ENCODE results near the gene RNASE13. TPM values are rescaled to one million over a fixed set of nuclear protein-coding genes. Genes with fewer than 3 reads are reported as not detected.

The RNASE13 gene
- total RNA-seq, 1 experiment from 2014 or later = not detected

GRCh38 chr14:20997115-20997514 is 37.5 kb downstream of the RNASE13 start:
- no peak overlapping the region for H2BK120ac ChIP-seq (ENCODE audit: low read depth, low read length, poor library complexity, severe bottlenecking)
- no peaks in the 10 kb centered on the region for H3K4me1 ChIP-seq (ENCODE audit: insufficient read depth, low read length)
- no peak overlapping the region for H4K91ac ChIP-seq (ENCODE audit: insufficient read length, low read depth, low read length)
- no peaks in the 10 kb centered on the region for H3K23me2 ChIP-seq (ENCODE audit: insufficient read length, low read depth, low read length, poor library complexity, severe bottlenecking)
- WGBS (ENCODE audit: extremely low coverage, insufficient read length, low lambda C conversion rate) = no CpG with 5 or more reads among the region's 4 CpGs
- H3K27me3 ChIP-seq (ENCODE audit: insufficient read depth, low read length) = no peaks in the 10 kb centered on the region
- no peak overlapping the region for H3K9ac ChIP-seq (ENCODE audit: extremely low read depth, insufficient read length, low read length)
- no peak overlapping the region for H2BK20ac ChIP-seq (ENCODE audit: low read depth, low read length, poor library complexity, severe bottlenecking)
- no peak overlapping the region for H2AK5ac ChIP-seq (ENCODE audit: insufficient read length, low read length)
- no peaks in the 10 kb centered on the region for H3K79me2 ChIP-seq (ENCODE audit: insufficient read depth, low read length)
- H3T11ph ChIP-seq (ENCODE audit: low read length) = no peak overlapping the region
- H3K23ac ChIP-seq (ENCODE audit: insufficient read length, low read depth, low read length) = no peak overlapping the region
- Mint-ChIP-seq H3K36me3 (ENCODE audit: insufficient read depth in 1 of 3, low read depth in 3 of 3) (peaks cover 28 to 49% (median 45%) of the 10 kb centered on the region in 3 experiments; a peak in 6 of 7 replicates), H3K27me3 (ENCODE audit: low read depth) (no peaks in the 10 kb centered on the region; the same call in 1 of the 2 replicates), H3K27ac (peak overlapping the region in 1 of 3 experiments; percentile 26; a peak in 1 of 7 replicates), H3K9me3 (no peaks in the 10 kb centered on the region), H3K4me1 (peaks cover 17 to 19% of the 10 kb centered on the region in 2 experiments), H3K4me3 (no peak overlapping the region)
- no peak overlapping the region for H4K5ac ChIP-seq (ENCODE audit: insufficient read length, low read depth, low read length)
- no peak overlapping the region for H3K27ac ChIP-seq (ENCODE audit: insufficient read length, low read depth, low read length)
- no peaks in the 10 kb centered on the region for H3K79me1 ChIP-seq (ENCODE audit: insufficient read depth, low read depth, low read length, poor library complexity, severe bottlenecking)
- no peak overlapping the region for H3K4ac ChIP-seq (ENCODE audit: low read depth, low read length)
- H3K56ac ChIP-seq (ENCODE audit: insufficient read length, low read depth, low read length) = no peak overlapping the region
- no peak overlapping the region for H2BK5ac ChIP-seq (ENCODE audit: insufficient read length, low read length)
- no peak overlapping the region for H2AFZ ChIP-seq (ENCODE audit: low read length)
- H3K4me2 ChIP-seq (ENCODE audit: insufficient read depth, insufficient read length, low read length) = no peak overlapping the region
- no peak overlapping the region for H3K18ac ChIP-seq (ENCODE audit: insufficient read length, low read depth, low read length)
- no peak overlapping the region for H2BK15ac ChIP-seq (ENCODE audit: low read depth, low read length)
- no peaks in the 10 kb centered on the region for H4K20me1 ChIP-seq (ENCODE audit: control insufficient read depth, insufficient read depth, insufficient read length)
- no peak overlapping the region for H2BK12ac ChIP-seq (ENCODE audit: insufficient read length, low read depth, low read length)
- H3K9me3 ChIP-seq (ENCODE audit: control insufficient read depth, low read depth, low read length) = no peaks in the 10 kb centered on the region
- no peak for TF ChIP-seq CTCF (conservative IDR thresholded peaks at IDR 0.05)
- no peak overlapping the region for H4K8ac ChIP-seq (replicated peaks; ENCODE audit: insufficient read length, low read depth, low read length)
- H3K14ac ChIP-seq (ENCODE audit: insufficient read depth, low read length) = no peak overlapping the region
- DNase-seq = no peak
